HUES48 (cell line): ENCODE data around the gene UMAD1.
"Not testable (repeated sequence)": the region's sequence is repeated elsewhere in the genome, so short reads cannot be mapped to it uniquely, and the experiment has no call there.

Source experiments
- H3K27ac ChIP-seq: one replicate; pipeline ENCODE4 v1.7.0; 2013; ENCODE audit warnings: low read depth, low read length, inconsistent platforms
- H3K27me3 ChIP-seq: 2 replicates; pipeline ENCODE4 v1.6.1; 2013; ENCODE audit warnings: mild to moderate bottlenecking, low read length; ENCODE audit not compliant: control insufficient read depth, insufficient read depth
- H3K36me3 ChIP-seq: 2 replicates; pipeline ENCODE4 v1.6.1; 2013; ENCODE audit warnings: low read length; ENCODE audit not compliant: control insufficient read depth, insufficient read depth
- H3K4me1 ChIP-seq: 2 replicates; pipeline ENCODE4 v1.6.1; 2013; ENCODE audit warnings: mild to moderate bottlenecking, low read length; ENCODE audit not compliant: control insufficient read depth, insufficient read depth
- H3K4me3 ChIP-seq: 2 replicates; pipeline ENCODE4 v1.5.1; 2013; ENCODE audit warnings: mild to moderate bottlenecking, low read depth, low read length
- H3K9ac ChIP-seq: 2 replicates; pipeline ENCODE4 v1.6.1; 2013; ENCODE audit warnings: mild to moderate bottlenecking, low read depth, low read length, moderate library complexity
- H3K9me3 ChIP-seq: 2 replicates; pipeline ENCODE4 v1.6.1; 2013; ENCODE audit warnings: low read length; ENCODE audit not compliant: control insufficient read depth, insufficient read depth

The UMAD1 gene

GRCh38 chr7:7652798-7653540, 12.4 kb downstream of the UMAD1 start:
- Histone ChIP-seq H3K27ac (no peak overlapping the region), H3K4me3 (no peak overlapping the region), H3K27me3 (no peaks in the 10 kb centered on the region), H3K36me3 (no peaks in the 10 kb centered on the region), H3K9ac (no peak overlapping the region), H3K9me3 (no peaks in the 10 kb centered on the region), H3K4me1 (no peaks in the 10 kb centered on the region)

GRCh38 chr7:7653593-7654187, 13.1 kb downstream of the UMAD1 start:
- no peaks in the 10 kb centered on the region for H3K9me3 ChIP-seq
- H3K4me3 ChIP-seq = no peak overlapping the region
- no peak overlapping the region for H3K9ac ChIP-seq
- H3K27me3 ChIP-seq = no peaks in the 10 kb centered on the region
- no peak overlapping the region for H3K27ac ChIP-seq
- H3K4me1 ChIP-seq = no peaks in the 10 kb centered on the region
- H3K36me3 ChIP-seq = no peaks in the 10 kb centered on the region

GRCh38 chr7:7654964-7655715, 14.6 kb downstream of the UMAD1 start:
- Histone ChIP-seq H3K36me3 (no peaks in the 10 kb centered on the region), H3K4me1 (no peaks in the 10 kb centered on the region), H3K27ac (no peak overlapping the region), H3K27me3 (no peaks in the 10 kb centered on the region), H3K9ac (no peak overlapping the region), H3K9me3 (no peaks in the 10 kb centered on the region), H3K4me3 (no peak overlapping the region)

GRCh38 chr7:7656459-7656858, 15.9 kb downstream of the UMAD1 start:
- not testable (repeated sequence) for H3K4me1 ChIP-seq, H3K9me3 ChIP-seq, H3K4me3 ChIP-seq, H3K9ac ChIP-seq, H3K36me3 ChIP-seq, H3K27ac ChIP-seq, H3K27me3 ChIP-seq

GRCh38 chr7:7662527-7662926, 22.0 kb downstream of the UMAD1 start:
- H3K36me3 ChIP-seq = no peaks in the 10 kb centered on the region
- H3K4me1 ChIP-seq = peaks cover 18% of the 10 kb centered on the region; the same call in 1 of the 2 replicates
- no peaks in the 10 kb centered on the region for H3K27me3 ChIP-seq
- no peak overlapping the region for H3K9ac ChIP-seq
- no peak overlapping the region for H3K27ac ChIP-seq
- H3K4me3 ChIP-seq = no peak overlapping the region
- H3K9me3 ChIP-seq = no peaks in the 10 kb centered on the region

- peaks cover 18% of the 10 kb centered on the region; the same call in 1 of the 2 replicates for H3K4me1 ChIP-seq
- no peaks in the 10 kb centered on the region for H3K36me3 ChIP-seq
- no peaks in the 10 kb centered on the region for H3K27me3 ChIP-seq
- H3K9ac ChIP-seq = no peak overlapping the region
- no peak overlapping the region for H3K4me3 ChIP-seq
- no peaks in the 10 kb centered on the region for H3K9me3 ChIP-seq
- H3K27ac ChIP-seq = no peak overlapping the region
Measured at GRCh38 chr7:7664291-7664690, 23.7 kb downstream of the UMAD1 start.

- Histone ChIP-seq H3K4me1 (peaks cover 18% of the 10 kb centered on the region; the same call in 1 of the 2 replicates), H3K4me3 (no peak overlapping the region), H3K27ac (no peak overlapping the region), H3K27me3 (no peaks in the 10 kb centered on the region), H3K9ac (no peak overlapping the region), H3K9me3 (no peaks in the 10 kb centered on the region), H3K36me3 (no peaks in the 10 kb centered on the region)
Measured at GRCh38 chr7:7665031-7665430, 24.5 kb downstream of the UMAD1 start.

- no peaks in the 10 kb centered on the region for H3K36me3 ChIP-seq
- H3K27ac ChIP-seq = no peak overlapping the region
- no peaks in the 10 kb centered on the region for H3K27me3 ChIP-seq
- H3K4me1 ChIP-seq = peaks cover 25% of the 10 kb centered on the region; the same call in 1 of the 2 replicates
- H3K9ac ChIP-seq = no peak overlapping the region
- no peak overlapping the region for H3K4me3 ChIP-seq
- no peaks in the 10 kb centered on the region for H3K9me3 ChIP-seq
Measured at GRCh38 chr7:7667187-7667586, 26.6 kb downstream of the UMAD1 start.

GRCh38 chr7:7668706-7669105, 28.2 kb downstream of the UMAD1 start:
- H3K9me3 ChIP-seq = no peaks in the 10 kb centered on the region
- no peak overlapping the region for H3K9ac ChIP-seq
- no peak overlapping the region for H3K27ac ChIP-seq
- H3K27me3 ChIP-seq = no peaks in the 10 kb centered on the region
- H3K4me1 ChIP-seq = peaks cover 25% of the 10 kb centered on the region; the same call in 1 of the 2 replicates
- H3K4me3 ChIP-seq = no peak overlapping the region
- H3K36me3 ChIP-seq = no peaks in the 10 kb centered on the region

- Histone ChIP-seq H3K27ac (no peak overlapping the region), H3K9me3 (no peaks in the 10 kb centered on the region), H3K27me3 (no peaks in the 10 kb centered on the region)
Measured at GRCh38 chr7:7670490-7670889, 29.9 kb downstream of the UMAD1 start.

GRCh38 chr7:7671361-7671760, 30.8 kb downstream of the UMAD1 start:
- Histone ChIP-seq H3K27me3 (no peaks in the 10 kb centered on the region), H3K36me3 (no peaks in the 10 kb centered on the region), H3K4me1 (peaks cover 7% of the 10 kb centered on the region; the same call in 1 of the 2 replicates), H3K4me3 (no peak overlapping the region), H3K27ac (no peak overlapping the region), H3K9ac (no peak overlapping the region), H3K9me3 (no peaks in the 10 kb centered on the region)

More at GRCh38 chr7:7670490-7670889, 29.9 kb downstream of the UMAD1 start:
- Histone ChIP-seq H3K36me3 (no peaks in the 10 kb centered on the region), H3K4me1 (peaks cover 12% of the 10 kb centered on the region; the same call in 1 of the 2 replicates), H3K4me3 (no peak overlapping the region), H3K9ac (no peak overlapping the region)
